Hematopoietic multipotent progenitor cell treated with erythropoietin and hydrocortisone succinate and interleukin-3 and kit ligand, for 6 days (in vitro differentiated cells): ENCODE measurements around the gene PKDREJ.
"Not testable (repeated sequence)": the region's sequence is repeated elsewhere in the genome, so short reads cannot be mapped to it uniquely, and the experiment has no call there.

Source experiments
- DNase-seq: peaks from one replicate; pipeline ENCODE4 v3.0.0-alpha.2; 2015

PKDREJ gene

GRCh38 chr22:46265627-46266026 lies 2.5 kb upstream of the PKDREJ start:
- not testable (repeated sequence) for DNase-seq

- DNase-seq = not testable (repeated sequence)
Measured at GRCh38 chr22:46264520-46264919, 1.4 kb upstream of the PKDREJ start.

GRCh38 chr22:46262449-46263215 lies 511 bp downstream of the PKDREJ start:
- DNase-seq = peak; percentile 82

- no peak for DNase-seq
Measured at GRCh38 chr22:46260038-46260437, 3.1 kb downstream of the PKDREJ start.

GRCh38 chr22:46259374-46259773 lies 3.8 kb downstream of the PKDREJ start:
- DNase-seq = peak; percentile 68

GRCh38 chr22:46256358-46256958 lies 6.7 kb downstream of the PKDREJ start:
- DNase-seq = no peak

GRCh38 chr22:46251816-46252380 lies 11.2 kb downstream of the PKDREJ start:
- no peak for DNase-seq

GRCh38 chr22:46251266-46251665 lies 11.9 kb downstream of the PKDREJ start:
- DNase-seq = no peak

GRCh38 chr22:46250783-46251125 lies 12.4 kb downstream of the PKDREJ start:
- DNase-seq = no peak

GRCh38 chr22:46250035-46250782 lies 12.9 kb downstream of the PKDREJ start, which contains the start of gene CDPF1:
Gene CDPF1, minus strand, starts transcription at chr22:46250293. Its CDS starts 2,009 bp downstream, at chr22:46248284.
- peak; percentile 95 for DNase-seq

- DNase-seq = no peak
Measured at GRCh38 chr22:46247443-46247975, 15.6 kb downstream of the PKDREJ start.

- DNase-seq = no peak
Measured at GRCh38 chr22:46246178-46246577, 17.0 kb downstream of the PKDREJ start.

- DNase-seq = no peak
Measured at GRCh38 chr22:46245511-46245910, 17.6 kb downstream of the PKDREJ start.

GRCh38 chr22:46244771-46245170 lies 18.4 kb downstream of the PKDREJ start:
- no peak for DNase-seq

GRCh38 chr22:46242076-46242475 lies 21.1 kb downstream of the PKDREJ start:
- no peak for DNase-seq

GRCh38 chr22:46241396-46242007 lies 21.6 kb downstream of the PKDREJ start:
- DNase-seq = peak; percentile 95

- DNase-seq = no peak
Measured at GRCh38 chr22:46240907-46241306, 22.2 kb downstream of the PKDREJ start.

- peak; percentile 47 for DNase-seq
Measured at GRCh38 chr22:46240506-46240905, 22.6 kb downstream of the PKDREJ start.

- no peak for DNase-seq
Measured at GRCh38 chr22:46240073-46240472, 23.1 kb downstream of the PKDREJ start.

- DNase-seq = peak; percentile 86
Measured at GRCh38 chr22:46239261-46240048, 23.7 kb downstream of the PKDREJ start.

GRCh38 chr22:46238541-46238940 lies 24.6 kb downstream of the PKDREJ start:
- no peak for DNase-seq
